GM21737 (cell line): ENCODE measurements around the gene PAX6.
"Not testable (repeated sequence)": the region's sequence is repeated elsewhere in the genome, so short reads cannot be mapped to it uniquely, and the experiment has no call there.

ENCODE experiments used
- ATAC-seq: cut with Tn5 transposase; IDR thresholded peaks from one replicate; pipeline ENCODE4 v1.9.1; 2021; ENCODE audit warnings: mild to moderate bottlenecking, moderate library complexity; ENCODE audit not compliant: unreplicated experiment

Gene PAX6

GRCh38 chr11:31770011-31770700, 41.0 kb downstream of the PAX6 start:
- ATAC-seq, result no peak

GRCh38 chr11:31768749-31769640, 42.1 kb downstream of the PAX6 start:
- no peak for ATAC-seq

- no peak for ATAC-seq
Observed at GRCh38 chr11:31767685-31768084, 43.4 kb downstream of the PAX6 start.

GRCh38 chr11:31767066-31767465, 44.1 kb downstream of the PAX6 start:
- ATAC-seq, result no peak

- ATAC-seq, result no peak
Observed at GRCh38 chr11:31764766-31765165, 46.4 kb downstream of the PAX6 start.

GRCh38 chr11:31764261-31764660, 46.9 kb downstream of the PAX6 start:
- no peak for ATAC-seq

GRCh38 chr11:31763296-31763695, 47.8 kb downstream of the PAX6 start:
- no peak for ATAC-seq

- ATAC-seq, result no peak
Observed at GRCh38 chr11:31761636-31762035, 49.5 kb downstream of the PAX6 start.

- ATAC-seq, result no peak
Observed at GRCh38 chr11:31757260-31757835, 53.8 kb downstream of the PAX6 start.

GRCh38 chr11:31747581-31747980, 63.5 kb downstream of the PAX6 start:
- no peak for ATAC-seq

GRCh38 chr11:31740731-31741368, 70.3 kb downstream of the PAX6 start:
- not testable (repeated sequence) for ATAC-seq

- ATAC-seq, result no peak
Observed at GRCh38 chr11:31740131-31740530, 71.0 kb downstream of the PAX6 start.
